GM19099 (cell line): ENCODE measurements around the gene ANKRD23.
A peak's percentile ranks its signal among the peaks of the same experiment; 100 is the strongest.

ENCODE experiments used
- POLR2A ChIP-seq: IDR thresholded peaks from 3 replicates; pipeline ENCODE4 v1.6.1; 2011; ENCODE audit warnings: low read depth; ENCODE audit not compliant: insufficient read length; ENCODE audit errors: extremely low read depth

ANKRD23 gene

GRCh38 chr2:96869281-96869821 lies 25.5 kb upstream of the ANKRD23 start:
- TF ChIP-seq POLR2A: no peak

DNA sequence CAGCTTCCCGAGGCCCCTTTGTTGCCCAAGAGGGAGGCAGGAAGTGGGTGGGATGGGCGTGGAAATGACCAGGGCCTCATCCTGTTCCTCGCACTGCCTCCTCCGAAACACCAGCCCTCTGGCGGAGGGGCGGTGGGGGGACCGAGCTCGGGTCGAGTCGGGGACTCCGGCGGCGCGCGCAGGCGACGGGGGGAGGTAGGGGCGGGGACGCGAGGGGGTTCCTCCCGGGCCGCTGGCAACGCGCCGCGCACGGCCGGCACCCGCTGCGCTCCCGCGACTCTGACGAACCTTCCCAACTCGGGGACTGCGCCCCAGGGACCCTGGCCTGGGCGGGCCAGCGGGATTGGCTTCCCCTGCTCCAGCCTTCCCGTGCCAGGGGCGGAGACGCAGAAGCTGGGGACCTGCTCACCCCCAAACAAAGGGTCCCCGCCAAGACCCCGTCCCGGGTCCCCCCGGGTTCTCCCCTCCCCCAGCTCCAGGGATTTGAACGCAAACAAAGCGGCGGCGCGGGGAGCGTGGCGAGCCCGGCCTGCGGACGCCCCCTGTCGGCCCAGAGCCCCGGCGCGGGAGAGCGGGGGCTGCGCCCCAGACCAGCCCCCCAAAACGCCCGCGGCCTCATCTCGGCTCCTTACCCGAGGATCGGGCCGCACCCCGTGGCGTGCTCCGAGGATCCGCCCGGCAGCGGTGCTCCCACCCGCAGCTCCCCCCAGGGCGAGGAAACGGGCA lies 24.9 kb upstream of the ANKRD23 start:
- TF ChIP-seq POLR2A: peak; percentile 34

- TF ChIP-seq POLR2A: peak; percentile 83
These were observed 24.1 kb upstream of the ANKRD23 start for GRCh38 chr2:96867756-96868554.

GRCh38 chr2:96866986-96867755 lies 23.4 kb upstream of the ANKRD23 start:
- TF ChIP-seq POLR2A: peak; percentile 23

DNA sequence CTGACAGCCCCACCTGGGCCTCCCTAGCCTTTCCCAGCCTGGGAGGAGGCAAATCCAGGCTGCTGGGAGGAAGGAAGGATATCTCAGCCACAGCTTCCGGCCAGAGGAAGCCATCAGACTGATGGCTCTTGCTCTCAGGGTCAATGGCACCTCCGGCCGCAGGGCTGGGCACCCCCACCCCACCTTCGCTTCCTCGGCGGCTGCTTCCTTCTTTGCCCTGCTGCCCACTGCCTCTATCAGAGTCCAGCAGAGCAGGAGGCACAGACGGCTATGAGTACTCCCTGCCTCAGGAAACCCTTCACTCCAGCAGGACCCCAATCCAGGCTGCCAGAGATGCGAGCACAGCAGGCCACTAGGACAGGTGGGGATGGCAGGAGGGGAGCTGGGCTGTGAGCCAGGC lies 22.8 kb upstream of the ANKRD23 start:
- TF ChIP-seq POLR2A: no peak

- TF ChIP-seq POLR2A: no peak
These were observed 22.3 kb upstream of the ANKRD23 start for GRCh38 chr2:96866149-96866548.

DNA sequence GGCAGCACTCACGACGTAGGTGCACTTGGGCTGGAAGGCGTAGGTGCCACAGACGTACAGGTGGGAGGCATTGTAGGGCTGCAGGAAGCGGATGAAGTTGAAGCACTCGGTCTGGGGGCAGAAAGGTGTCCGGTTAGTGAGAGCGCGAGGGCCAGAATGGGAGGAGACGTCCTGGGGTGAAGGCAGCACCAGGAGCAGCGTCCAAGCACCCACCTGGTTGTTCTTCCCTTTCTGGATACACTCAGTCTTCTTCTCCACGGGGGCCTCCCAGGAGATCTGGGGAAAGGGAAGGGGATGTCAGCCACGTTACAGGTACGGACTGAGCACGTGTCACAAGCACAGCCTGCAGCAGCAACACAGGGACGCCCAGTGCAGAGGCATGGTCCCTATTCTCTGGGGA lies 21.8 kb upstream of the ANKRD23 start:
- TF ChIP-seq POLR2A: no peak

GRCh38 chr2:96864343-96865091 lies 20.7 kb upstream of the ANKRD23 start:
- TF ChIP-seq POLR2A: no peak

DNA sequence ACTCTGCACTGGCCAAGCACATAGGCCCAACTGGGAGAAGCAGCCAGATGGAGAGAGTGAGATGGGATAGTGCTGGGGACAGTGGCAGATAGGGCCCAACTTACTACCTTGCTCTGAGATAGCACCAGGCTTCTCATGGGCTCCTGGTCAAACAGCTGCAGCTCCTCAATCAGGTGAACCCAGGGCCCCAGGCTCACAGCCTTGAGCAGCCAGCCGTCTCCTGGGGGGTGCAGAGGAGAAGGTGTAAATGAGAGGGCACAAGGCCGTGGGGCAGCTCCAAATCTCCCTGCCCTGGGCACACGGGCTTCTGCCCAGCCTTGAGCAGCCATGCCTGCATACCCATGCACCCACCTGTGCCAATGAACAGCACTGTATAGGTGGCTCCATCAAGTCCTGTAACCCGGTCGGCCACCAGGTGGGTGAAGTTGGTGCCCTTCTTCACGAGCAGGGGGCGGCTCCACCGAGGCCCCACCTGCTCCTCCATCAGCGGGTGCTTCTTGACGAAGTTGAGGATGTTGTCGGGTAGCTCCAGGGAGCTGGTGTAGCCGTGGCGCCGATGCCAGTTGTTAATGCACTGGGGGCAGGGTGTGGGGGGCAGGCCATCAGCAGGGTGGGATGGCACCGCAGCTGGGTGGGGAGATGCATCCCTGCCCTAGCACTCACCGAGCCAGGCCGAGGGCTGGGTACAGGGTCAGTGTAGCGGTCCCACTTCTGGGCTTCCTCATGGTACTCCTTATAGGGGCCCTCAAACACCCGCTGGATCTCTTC lies 19.9 kb upstream of the ANKRD23 start:
- TF ChIP-seq POLR2A: no peak

GRCh38 chr2:96861074-96861473 lies 17.3 kb upstream of the ANKRD23 start:
- TF ChIP-seq POLR2A: no peak

DNA sequence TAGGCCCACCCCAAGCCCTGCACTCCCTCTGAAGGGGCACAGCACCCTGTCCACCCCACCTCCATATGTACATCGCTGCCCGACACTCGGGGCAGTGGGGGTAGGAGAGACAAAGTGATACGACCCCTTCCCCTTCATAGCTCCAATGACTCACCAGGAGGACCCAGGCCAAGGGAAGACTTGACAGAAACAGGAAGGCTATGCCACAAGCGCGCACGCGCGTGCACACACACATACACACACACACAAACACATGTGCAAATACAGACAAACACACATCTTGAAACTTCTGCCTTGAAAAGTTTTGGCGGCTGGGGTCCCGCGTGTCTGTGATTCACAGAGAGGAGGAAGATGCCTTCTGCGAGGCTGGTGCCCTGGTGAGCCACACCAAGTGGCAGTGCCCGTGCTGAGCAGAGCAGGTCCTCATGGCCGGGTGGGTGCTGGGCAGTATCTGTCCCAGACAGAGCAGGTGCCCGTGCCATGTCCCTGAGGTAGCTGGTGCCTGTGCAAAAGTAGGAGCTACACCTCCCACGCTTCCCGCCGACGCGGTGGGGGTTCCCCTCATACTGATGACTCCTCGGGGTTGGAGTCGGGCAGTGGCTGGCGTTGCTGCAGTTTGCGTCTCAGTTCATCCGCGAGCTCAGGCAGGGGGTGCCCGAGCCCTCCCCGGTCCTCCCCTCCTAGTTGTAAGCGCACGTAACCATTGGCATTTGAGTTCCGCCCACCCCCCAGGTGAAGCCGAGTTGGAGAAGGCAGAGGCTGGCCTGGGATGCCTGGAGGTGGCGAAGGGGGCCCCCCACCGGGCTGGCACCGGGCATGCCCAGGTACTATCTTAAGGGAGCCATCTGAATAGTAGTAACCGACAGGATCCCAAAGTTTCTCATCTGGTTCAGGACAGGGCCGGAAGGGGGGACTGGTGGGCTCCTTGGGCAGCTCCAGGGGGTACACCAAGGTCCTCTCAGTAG lies 16.5 kb upstream of the ANKRD23 start:
- TF ChIP-seq POLR2A: no peak

GRCh38 chr2:96859681-96860064 lies 15.9 kb upstream of the ANKRD23 start:
- no peak for TF ChIP-seq POLR2A
